ENCODE data around the gene COLEC12.

Gene COLEC12

GRCh38 chr18:434410-434809, 66.1 kb downstream of the COLEC12 start:
- DNase-seq: no peak

GRCh38 chr18:433960-434359, 66.5 kb downstream of the COLEC12 start:
- no peak for DNase-seq

- no peak for DNase-seq
Observed at GRCh38 chr18:433298-433697, 67.2 kb downstream of the COLEC12 start.

- no peak for DNase-seq
Observed at GRCh38 chr18:432791-433190, 67.7 kb downstream of the COLEC12 start.

- DNase-seq: no peak
Observed at GRCh38 chr18:429030-429429, 71.5 kb downstream of the COLEC12 start.

- DNase-seq: no peak
Observed at GRCh38 chr18:427005-427404, 73.5 kb downstream of the COLEC12 start.

- no peak for DNase-seq
Observed at GRCh38 chr18:425106-425745, 75.3 kb downstream of the COLEC12 start.

GRCh38 chr18:424668-425067, 75.8 kb downstream of the COLEC12 start:
- no peak for DNase-seq

- no peak for DNase-seq
Observed at GRCh38 chr18:424071-424661, 76.3 kb downstream of the COLEC12 start.

GRCh38 chr18:422966-423365, 77.5 kb downstream of the COLEC12 start:
- DNase-seq: no peak

GRCh38 chr18:421247-422155, 79.0 kb downstream of the COLEC12 start:
- DNase-seq: no peak

- no peak for DNase-seq
Observed at GRCh38 chr18:420661-421246, 79.7 kb downstream of the COLEC12 start.

GRCh38 chr18:419541-420175, 80.8 kb downstream of the COLEC12 start:
- no peak for DNase-seq

GRCh38 chr18:417495-417894, 83.0 kb downstream of the COLEC12 start:
- no peak for DNase-seq

GRCh38 chr18:416930-417329, 83.6 kb downstream of the COLEC12 start:
- DNase-seq: no peak

GRCh38 chr18:415617-416612, 84.6 kb downstream of the COLEC12 start:
- DNase-seq: no peak

GRCh38 chr18:415047-415446, 85.5 kb downstream of the COLEC12 start:
- no peak for DNase-seq

- DNase-seq: no peak
Observed at GRCh38 chr18:413233-413632, 87.3 kb downstream of the COLEC12 start.

GRCh38 chr18:410047-410455, 90.5 kb downstream of the COLEC12 start:
- DNase-seq: no peak

- DNase-seq: no peak
Observed at GRCh38 chr18:408367-408766, 92.1 kb downstream of the COLEC12 start.

GRCh38 chr18:407626-408224, 92.8 kb downstream of the COLEC12 start:
- no peak for DNase-seq

All from T-helper 2 cell (primary cell).